Measurements from ENCODE around the gene MTHFD2L. TPM values are rescaled to one million over a fixed set of nuclear protein-coding genes. Genes with fewer than 3 reads are reported as not detected.

MTHFD2L gene
- total RNA-seq, 1 donor from 2014 or later, result 5.5 TPM

- no peak for TF ChIP-seq CTCF (conservative IDR thresholded peaks at IDR 0.05; ENCODE audit: low read depth, low read length)
- H3K4me3 ChIP-seq (ENCODE audit: low read depth, low read length), result no peak overlapping the region
Measured at GRCh38 chr4:74309223-74309622, 151.3 kb downstream of the MTHFD2L start.

GRCh38 chr4:74311696-74312313 is 153.9 kb downstream of the MTHFD2L start:
- DNase-seq (ENCODE audit: low read depth), result peak; percentile 25
- H3K4me3 ChIP-seq (ENCODE audit: low read depth, low read length), result no peak overlapping the region
- TF ChIP-seq CTCF (conservative IDR thresholded peaks at IDR 0.05; ENCODE audit: low read depth, low read length), result peak; percentile 76

More at GRCh38 chr4:74309223-74309622, 151.3 kb downstream of the MTHFD2L start:
- DNase-seq (ENCODE audit: low read depth), result no peak

DNA sequence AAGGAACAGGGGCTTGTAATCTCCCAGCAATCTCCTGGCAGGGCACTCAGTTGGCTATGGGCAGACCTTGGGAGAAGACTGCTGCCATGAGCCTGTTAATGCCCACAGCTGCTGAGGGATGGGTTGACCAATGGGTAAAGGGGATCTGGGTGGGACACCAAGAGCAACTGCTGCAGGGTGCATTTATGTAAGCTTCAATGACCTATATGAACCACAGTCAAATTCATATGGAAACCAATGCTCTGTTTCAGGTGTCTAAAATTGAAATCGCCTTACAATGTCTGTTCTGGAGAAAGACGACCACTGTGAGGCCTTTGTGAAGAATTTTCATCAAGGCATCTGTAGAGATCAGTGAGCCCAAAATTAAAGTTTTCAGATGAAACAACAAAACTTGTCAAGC is 156.4 kb downstream of the MTHFD2L start:
- DNase-seq (ENCODE audit: low read depth), result no peak
- no peak for TF ChIP-seq CTCF (conservative IDR thresholded peaks at IDR 0.05; ENCODE audit: low read depth, low read length)

DNA sequence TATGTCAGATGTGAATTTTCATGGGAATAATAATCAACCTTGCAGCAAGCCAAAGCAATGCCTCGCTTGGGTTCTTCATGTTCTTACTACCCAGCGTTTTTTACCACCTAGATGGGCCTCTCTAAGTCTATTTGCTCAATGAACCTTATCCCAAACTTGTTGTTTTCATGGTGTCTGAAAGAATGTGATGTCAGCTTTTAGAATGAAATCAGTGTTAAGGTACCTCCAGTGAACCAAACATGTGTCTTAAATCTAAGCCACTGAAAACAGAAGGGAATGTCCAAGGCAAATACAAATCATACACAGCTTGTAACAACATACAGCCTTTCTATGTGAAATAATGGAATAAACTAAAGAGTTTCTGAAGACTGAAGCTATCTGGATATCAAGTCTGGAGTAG is 157.0 kb downstream of the MTHFD2L start:
- DNase-seq (ENCODE audit: low read depth), result no peak
- no peak overlapping the region for H3K4me3 ChIP-seq (ENCODE audit: low read depth, low read length)
- TF ChIP-seq CTCF (conservative IDR thresholded peaks at IDR 0.05; ENCODE audit: low read depth, low read length), result no peak

More for the DNA sequence above, 156.4 kb downstream of the MTHFD2L start:
- H3K4me3 ChIP-seq (ENCODE audit: low read depth, low read length), result no peak overlapping the region

GRCh38 chr4:74315376-74315775 is 157.5 kb downstream of the MTHFD2L start:
- no peak overlapping the region for H3K4me3 ChIP-seq (ENCODE audit: low read depth, low read length)
- TF ChIP-seq CTCF (conservative IDR thresholded peaks at IDR 0.05; ENCODE audit: low read depth, low read length), result no peak
- DNase-seq (ENCODE audit: low read depth), result no peak

DNA sequence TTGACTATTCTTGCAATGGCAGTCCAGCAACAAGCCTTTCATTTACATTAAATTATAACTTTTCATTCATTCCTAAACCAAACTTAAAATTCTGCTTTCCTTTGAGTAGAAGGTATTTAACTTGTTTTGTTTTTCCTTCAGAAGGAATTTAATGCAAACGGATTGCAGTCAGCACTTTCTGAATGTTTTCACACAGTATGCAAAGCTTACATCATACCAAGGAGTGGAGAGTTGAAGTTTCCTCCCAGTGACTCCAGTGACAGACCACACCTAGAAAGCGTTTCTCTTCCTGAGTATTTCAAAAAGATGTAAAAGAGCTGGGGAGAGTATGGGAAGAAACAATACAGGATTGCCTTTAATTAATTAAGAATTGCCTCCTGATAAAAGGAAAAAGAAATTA is 158.5 kb downstream of the MTHFD2L start:
- H3K4me3 ChIP-seq (ENCODE audit: low read depth, low read length), result no peak overlapping the region
- TF ChIP-seq CTCF (conservative IDR thresholded peaks at IDR 0.05; ENCODE audit: low read depth, low read length), result no peak
- no peak for DNase-seq (ENCODE audit: low read depth)

- no peak for TF ChIP-seq CTCF (conservative IDR thresholded peaks at IDR 0.05; ENCODE audit: low read depth, low read length)
- DNase-seq (ENCODE audit: low read depth), result no peak
- no peak overlapping the region for H3K4me3 ChIP-seq (ENCODE audit: low read depth, low read length)
Measured at GRCh38 chr4:74317616-74318246, 159.8 kb downstream of the MTHFD2L start.

Data from epithelial cell of proximal tubule (primary cell).